Amygdala (tissue), 56 donors: ENCODE results near the gene APRT.
A peak's percentile ranks its signal among the peaks of the same experiment; 100 is the strongest.

Source experiments
- DNase-seq, 56 donors: peaks; one replicate each; lab custom pipeline; 2025; lab: John Stamatoyannopoulos, UW

The APRT gene

GRCh38 chr16:88824256-88825077 lies 12.7 kb upstream of the APRT start:
- no peak for DNase-seq

- peak in 13 of 56 donors; percentile 7 to 72 (median 32) for DNase-seq
Observed at GRCh38 chr16:88823646-88824045, 11.9 kb upstream of the APRT start.

- no peak for DNase-seq
Observed at GRCh38 chr16:88822281-88823040, 10.7 kb upstream of the APRT start.

GRCh38 chr16:88821168-88821850 lies 9.6 kb upstream of the APRT start:
- DNase-seq, result no peak

GRCh38 chr16:88820385-88821025 lies 8.8 kb upstream of the APRT start:
- DNase-seq, result no peak

- DNase-seq, result no peak
Observed at GRCh38 chr16:88819126-88819525, 7.4 kb upstream of the APRT start.

- no peak for DNase-seq
Observed at GRCh38 chr16:88818575-88818874, 6.8 kb upstream of the APRT start.

- no peak for DNase-seq
Observed at GRCh38 chr16:88817785-88818574, 6.3 kb upstream of the APRT start.

- DNase-seq, result no peak
Observed at GRCh38 chr16:88816736-88817535, 5.2 kb upstream of the APRT start.

- DNase-seq, result peak in 6 of 56 donors; percentile 14 to 31 (median 22)
Observed at GRCh38 chr16:88815901-88816589, 4.3 kb upstream of the APRT start.

GRCh38 chr16:88815227-88815626 lies 3.5 kb upstream of the APRT start:
- no peak for DNase-seq

- no peak for DNase-seq
Observed at GRCh38 chr16:88814144-88814502, 2.4 kb upstream of the APRT start.

GRCh38 chr16:88813269-88814143 lies 1.8 kb upstream of the APRT start:
- no peak for DNase-seq

GRCh38 chr16:88812513-88813268 lies 963 bp upstream of the APRT start:
- DNase-seq, result peak in 3 of 56 donors; percentile 6 to 20 (median 15)

GRCh38 chr16:88810912-88811768 lies 588 bp downstream of the APRT start:
- DNase-seq, result peak; percentile 43 to 88 (median 74)
